ENCODE measurements around the gene AGAP3. TPM values are rescaled to one million over a fixed set of nuclear protein-coding genes. Genes with fewer than 3 reads are reported as not detected.

AGAP3 gene
- total RNA-seq, 2 donors from 2014 or later = 50.8 to 79.2 TPM

DNA sequence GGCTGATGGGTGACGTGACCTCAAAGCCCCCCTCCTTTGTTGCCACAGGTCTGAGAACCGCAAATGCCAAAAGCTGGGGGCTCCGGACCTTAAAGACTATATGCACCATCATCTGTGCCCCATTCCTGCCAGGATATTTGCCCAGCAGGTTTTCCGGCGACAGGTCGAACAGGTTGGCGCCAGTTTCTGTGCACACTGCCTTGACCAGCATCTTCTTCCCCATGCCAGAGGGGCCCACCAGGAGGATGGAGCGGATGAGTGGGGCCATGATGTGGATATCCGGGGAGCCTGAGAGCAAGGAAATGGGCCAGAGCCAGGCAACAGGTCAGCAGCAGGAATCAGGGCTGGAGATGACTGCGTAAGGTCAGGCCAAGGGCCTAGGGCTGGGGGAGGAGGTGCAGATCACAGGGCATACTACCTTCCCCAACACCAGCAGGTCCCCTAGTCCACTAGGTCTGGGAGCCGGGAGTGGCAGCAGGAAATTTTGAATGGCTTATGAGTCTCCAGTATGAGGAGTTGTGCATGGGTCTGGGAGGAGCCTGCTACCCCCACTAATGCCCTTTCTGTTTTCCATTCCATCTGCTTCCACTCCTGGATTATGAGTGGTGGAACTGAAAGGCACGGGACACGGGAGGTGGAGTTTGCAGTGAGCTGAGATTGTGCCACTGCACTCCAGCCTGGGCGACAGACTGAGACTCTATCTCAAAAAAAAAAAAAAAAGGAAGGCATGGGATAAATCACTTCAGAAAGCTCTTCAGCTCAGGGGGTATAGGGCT lies 107.1 kb downstream of the AGAP3 start:
- TF ChIP-seq, protein P1, sequence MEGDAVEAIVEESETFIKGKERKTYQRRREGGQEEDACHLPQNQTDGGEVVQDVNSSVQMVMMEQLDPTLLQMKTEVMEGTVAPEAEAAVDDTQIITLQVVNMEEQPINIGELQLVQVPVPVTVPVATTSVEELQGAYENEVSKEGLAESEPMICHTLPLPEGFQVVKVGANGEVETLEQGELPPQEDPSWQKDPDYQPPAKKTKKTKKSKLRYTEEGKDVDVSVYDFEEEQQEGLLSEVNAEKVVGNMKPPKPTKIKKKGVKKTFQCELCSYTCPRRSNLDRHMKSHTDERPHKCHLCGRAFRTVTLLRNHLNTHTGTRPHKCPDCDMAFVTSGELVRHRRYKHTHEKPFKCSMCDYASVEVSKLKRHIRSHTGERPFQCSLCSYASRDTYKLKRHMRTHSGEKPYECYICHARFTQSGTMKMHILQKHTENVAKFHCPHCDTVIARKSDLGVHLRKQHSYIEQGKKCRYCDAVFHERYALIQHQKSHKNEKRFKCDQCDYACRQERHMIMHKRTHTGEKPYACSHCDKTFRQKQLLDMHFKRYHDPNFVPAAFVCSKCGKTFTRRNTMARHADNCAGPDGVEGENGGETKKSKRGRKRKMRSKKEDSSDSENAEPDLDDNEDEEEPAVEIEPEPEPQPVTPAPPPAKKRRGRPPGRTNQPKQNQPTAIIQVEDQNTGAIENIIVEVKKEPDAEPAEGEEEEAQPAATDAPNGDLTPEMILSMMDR (IDR thresholded peaks at IDR 0.05) = no peak
- DNase-seq = no peak
- Histone ChIP-seq H3K9me3 (no peaks in the 10 kb centered on the region), H3K9ac (ENCODE audit: low read depth in 2 of 2, low read length in 2 of 2) (no peak overlapping the region), H3K27ac (no peak overlapping the region), H3K36me3 (no peaks in the 10 kb centered on the region), H3K4me1 (no peaks in the 10 kb centered on the region), H3K4me3 (no peak overlapping the region), H3K27me3 (no peaks in the 10 kb centered on the region)
- intact Hi-C loops (cut with DNase I) = no loop called here

Other genes starting within 250 kb of the AGAP3 start
- 100 to 1,000 TPM; 308 to 353 TPM for gene AOC1, start 234.0 kb upstream of the AGAP3 start, total RNA-seq
- 1 to 10 TPM; 3.3 to 8.8 TPM for gene KCNH2, start 108.2 kb upstream of the AGAP3 start, total RNA-seq
- 1 to 10 TPM; 4.0 to 4.2 TPM for gene NOS3, start 95.5 kb upstream of the AGAP3 start, total RNA-seq
- gene ATG9B, start 62.0 kb upstream of the AGAP3 start, total RNA-seq = 1 to 10 TPM in 1 of 2 donors, under 1 TPM in 1; 0.66 to 1.2 TPM
- 10 to 100 TPM; 26.7 to 59.5 TPM for gene ABCB8, start 58.0 kb upstream of the AGAP3 start, total RNA-seq
- 1 to 10 TPM; 1.0 to 2.2 TPM for gene ASIC3, start 37.9 kb upstream of the AGAP3 start, total RNA-seq
- gene CDK5, start 28.6 kb upstream of the AGAP3 start, total RNA-seq = 10 to 100 TPM; 11.3 to 15.9 TPM
- 100 to 1,000 TPM in 1 of 2 donors, 10 to 100 TPM in 1; 76.7 to 169 TPM for gene SLC4A2, start 26.9 kb upstream of the AGAP3 start, total RNA-seq
- gene FASTK, start 5.7 kb upstream of the AGAP3 start, total RNA-seq = 100 to 1,000 TPM in 1 of 2 donors, 10 to 100 TPM in 1; 67.0 to 149 TPM
- gene TMUB1, start 3.0 kb upstream of the AGAP3 start, total RNA-seq = 100 to 1,000 TPM in 1 of 2 donors, 10 to 100 TPM in 1; 73.4 to 103 TPM
- gene GBX1, start 81.2 kb downstream of the AGAP3 start, total RNA-seq = not detected
- gene ASB10, start 100.8 kb downstream of the AGAP3 start, total RNA-seq = not detected
- not detected for gene H2BK1, start 124.0 kb downstream of the AGAP3 start, total RNA-seq
- gene ABCF2, start 140.7 kb downstream of the AGAP3 start, total RNA-seq = 10 to 100 TPM; 25.6 to 38.3 TPM
- gene CHPF2, start 146.0 kb downstream of the AGAP3 start, total RNA-seq = 10 to 100 TPM; 36.2 to 42.7 TPM
- 1 to 10 TPM; 4.3 to 6.7 TPM for gene SMARCD3, start 162.2 kb downstream of the AGAP3 start, total RNA-seq

Data from colonic mucosa (tissue), 4 donors.